GM21576 (cell line): ENCODE results near the gene TSPEAR.
A peak's percentile ranks its signal among the peaks of the same experiment; 100 is the strongest.

Experiments
- ATAC-seq: cut with Tn5 transposase; IDR thresholded peaks from one replicate; pipeline ENCODE4 v1.9.1; 2021; ENCODE audit warnings: mild to moderate bottlenecking, moderate library complexity; ENCODE audit not compliant: unreplicated experiment

Gene TSPEAR

GRCh38 chr21:44456915-44457736, 254.2 kb downstream of the TSPEAR start:
- no peak for ATAC-seq

- ATAC-seq: no peak
Observed at GRCh38 chr21:44456214-44456914, 255.0 kb downstream of the TSPEAR start.

GRCh38 chr21:44455524-44456213, 255.7 kb downstream of the TSPEAR start:
- ATAC-seq: peak; percentile 27

- peak; percentile 46 for ATAC-seq
Observed at GRCh38 chr21:44454747-44455523, 256.4 kb downstream of the TSPEAR start, which contains the start of gene LRRC3. TSS of gene LRRC3 (plus strand) at chr21:44455510. CDS start at chr21:44456645, 1,135 bp downstream.

GRCh38 chr21:44454058-44454457, 257.3 kb downstream of the TSPEAR start:
- ATAC-seq: no peak

- ATAC-seq: no peak
Observed at GRCh38 chr21:44453120-44453519, 258.3 kb downstream of the TSPEAR start.

GRCh38 chr21:44450999-44451398, 260.4 kb downstream of the TSPEAR start:
- ATAC-seq: no peak

GRCh38 chr21:44450402-44450801, 261.0 kb downstream of the TSPEAR start:
- ATAC-seq: no peak

GRCh38 chr21:44449473-44450363, 261.7 kb downstream of the TSPEAR start:
- ATAC-seq: no peak

- no peak for ATAC-seq
Observed at GRCh38 chr21:44448651-44449131, 262.7 kb downstream of the TSPEAR start.
